ENCODE results near the gene RYR1.

- TF ChIP-seq TCF7 (IDR thresholded peaks at IDR 0.05; ENCODE audit: low read depth) = no peak
- no peak for TF ChIP-seq USF2 (IDR thresholded peaks at IDR 0.05; ENCODE audit: low read depth, low read length)
- no peak for TF ChIP-seq USF2 (CRISPR knock-in tag; IDR thresholded peaks at IDR 0.05; ENCODE audit: borderline replicate concordance)
- TF ChIP-seq CTCF (CRISPR knock-in tag; IDR thresholded peaks at IDR 0.05) = no peak
- no peak for TF ChIP-seq ELF4 (CRISPR knock-in tag; IDR thresholded peaks at IDR 0.05; ENCODE audit: borderline replicate concordance)
- no peak for TF ChIP-seq CBFB (CRISPR knock-in tag; IDR thresholded peaks at IDR 0.05)
- TF ChIP-seq REST (IDR thresholded peaks at IDR 0.05; ENCODE audit: borderline replicate concordance in 1 of 2, low read depth in 1 of 2, low read length in 2 of 2) = no peak
- no peak for TF ChIP-seq ATM (IDR thresholded peaks at IDR 0.05; ENCODE audit: borderline replicate concordance)
- TF ChIP-seq TCF12 (IDR thresholded peaks at IDR 0.05) = no peak
- TF ChIP-seq TCF12 (CRISPR knock-in tag; IDR thresholded peaks at IDR 0.05) = no peak
- no peak for TF ChIP-seq PBX3 (CRISPR knock-in tag; IDR thresholded peaks at IDR 0.05; ENCODE audit: borderline replicate concordance)
Measured at GRCh38 chr19:38517321-38517720, 83.8 kb downstream of the RYR1 start.
